Measurements from ENCODE around the gene PEX1. TPM values are rescaled to one million over a fixed set of nuclear protein-coding genes. Genes with fewer than 3 reads are reported as not detected.

The PEX1 gene
- total and polyA plus RNA-seq, 2 of the 4 experiments (the other 2 are of a cell fraction) = 8.1 to 12.7 TPM

DNA sequence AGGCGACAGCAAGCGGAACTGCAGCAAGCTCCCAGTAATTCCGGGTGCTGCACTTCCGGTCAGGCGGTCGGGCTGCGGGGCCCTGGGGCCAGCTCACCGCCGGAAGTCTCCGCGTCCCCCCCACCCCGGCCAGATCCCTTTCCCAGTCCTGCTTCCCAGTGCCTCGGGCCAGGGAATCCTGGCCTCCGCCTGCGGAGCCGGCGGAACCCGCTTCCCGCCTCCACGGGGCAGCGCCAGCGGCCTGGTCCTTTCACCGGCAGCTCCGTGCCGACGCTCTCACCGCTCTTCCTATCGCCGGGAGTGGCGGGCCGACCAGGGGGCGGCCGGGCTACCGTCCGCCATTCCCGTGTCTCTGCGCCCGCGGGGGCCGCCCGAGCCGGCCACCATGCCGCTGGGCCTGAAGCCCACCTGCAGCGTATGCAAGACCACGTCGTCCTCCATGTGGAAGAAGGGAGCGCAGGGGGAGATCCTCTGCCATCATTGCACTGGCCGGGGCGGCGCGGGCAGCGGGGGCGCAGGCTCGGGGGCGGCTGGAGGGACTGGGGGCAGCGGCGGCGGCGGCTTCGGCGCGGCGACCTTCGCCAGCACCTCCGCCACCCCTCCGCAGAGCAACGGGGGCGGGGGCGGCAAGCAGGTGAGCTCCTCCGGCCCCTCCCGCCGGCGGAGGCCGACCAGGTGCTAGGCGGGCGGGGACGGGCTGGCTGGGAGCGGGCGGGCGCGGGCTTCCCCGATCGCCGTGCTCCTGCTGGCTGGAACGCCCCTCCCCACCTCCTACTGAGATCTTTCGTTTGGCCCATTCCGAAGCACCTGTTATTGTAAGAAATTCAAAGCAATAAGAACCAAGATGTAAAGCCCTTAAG, 80.7 kb downstream of the PEX1 start, which contains the start of gene GATAD1:
Gene GATAD1 (plus strand): TSS at position 138 of the 860 bp plus-strand sequence. CDS start 248 bp downstream, at position 386.
- Histone ChIP-seq H3K36me3 (ENCODE audit: control insufficient read depth, insufficient read depth, low read length) (peaks cover 10% of the 10 kb centered on the region), H3K4ac (ENCODE audit: low read depth, low read length) (peak within 1 kb of the TSS; percentile 82), H3K9ac (ENCODE audit: low read depth, low read length) (peak within 1 kb of the TSS; percentile 91), H3K79me1 (ENCODE audit: low read depth in 1 of 2, low read length in 2 of 2) (peaks cover 19 to 34% of the 10 kb centered on the region in 2 experiments; a peak in 3 of 4 replicates), H2BK120ac (ENCODE audit: low read depth, low read length) (no peak within 1 kb of the TSS), H3K4me3 (ENCODE audit: insufficient read depth, low read depth, low read length) (peak within 1 kb of the TSS; percentile 94), H3K56ac (ENCODE audit: extremely low read depth, insufficient read depth, low read length) (peak within 1 kb of the TSS; percentile 65), H2BK5ac (ENCODE audit: low read depth, low read length, poor library complexity, severe bottlenecking) (peak within 1 kb of the TSS; percentile 89), H2BK20ac (ENCODE audit: low read depth, low read length) (no peak within 1 kb of the TSS), H2AFZ (replicated peaks; ENCODE audit: low read length, poor library complexity) (peak within 1 kb of the TSS; percentile 97), H2AK9ac (replicated peaks; ENCODE audit: low read depth, low read length, poor library complexity) (peak within 1 kb of the TSS; percentile 91), H4K20me1 (ENCODE audit: insufficient read depth, low read length) (no peaks in the 10 kb centered on the region), H2BK15ac (ENCODE audit: low read depth, low read length) (no peak within 1 kb of the TSS), H3K4me1 (ENCODE audit: control insufficient read depth, insufficient read depth, low read length) (0 out of 2 replicates have a peak, but pooled peaks cover 2% of the 10 kb centered on the region), H3K27me3 (ENCODE audit: control insufficient read depth, insufficient read depth, low read length) (no peaks in the 10 kb centered on the region), H3K18ac (ENCODE audit: low read depth, low read length) (peak within 1 kb of the TSS; percentile 71; the same call in 1 of the 2 replicates), H3K23ac (ENCODE audit: low read depth, low read length) (peak within 1 kb of the TSS; percentile 56; the same call in 1 of the 2 replicates), H4K8ac (ENCODE audit: low read depth in 2 of 2, low read length in 2 of 2) (peak within 1 kb of the TSS; percentile 41 to 68; a peak in 3 of 4 replicates), H4K91ac (ENCODE audit: insufficient read depth, low read depth, low read length) (peak within 1 kb of the TSS; percentile 66), H3K4me2 (ENCODE audit: low read depth, low read length) (peak within 1 kb of the TSS; percentile 86), H2AK5ac (ENCODE audit: low read depth, low read length) (no peak within 1 kb of the TSS), H4K5ac (ENCODE audit: low read depth, low read length) (peak within 1 kb of the TSS; percentile 85), H3K9me3 (ENCODE audit: control insufficient read depth, insufficient read depth, low read length) (no peaks in the 10 kb centered on the region), H3K14ac (replicated peaks; ENCODE audit: low read depth, low read length) (peak within 1 kb of the TSS; percentile 89), H3K9me1 (ENCODE audit: insufficient read depth, low read length) (no peaks in the 10 kb centered on the region), H3K27ac (ENCODE audit: insufficient read depth, low read length) (peak within 1 kb of the TSS; percentile 89)
- ATAC-seq (ENCODE audit: low read depth) (peak; percentile 97), DNase-seq (peak; percentile 91)
- BruUV-seq (replicated peaks) = TSS peak; percentile 62
- in situ Hi-C loops (cut with MboI; ENCODE audit: low sequenced_read_pairs) = no loop called here
- dilution Hi-C loops (cut with HindIII; ENCODE audit: low sequenced_read_pairs, unreplicated experiment) = no loop called here
- ChIA-PET POLR2A (ENCODE audit: unreplicated experiment) (interaction anchor here (0.8 kb wide), 1 partner anchor 1065 kb away, joined by 3 read pairs; no protein-coding TSS in a partner anchor), CTCF (interaction anchor here (0.7 to 2.4 kb wide), 11 partner anchors 10 to 1358 kb away, joined by 3 to 19 read pairs (median 4); partner anchors contain the start of gene MTERF1)
- intact Hi-C loops (cut with micrococcal nuclease) = loop anchor here (1.0 to 5.0 kb wide), 10 partner anchors 23 to 1360 kb away; partner anchors contain the start of genes AKAP9, FZD1, LRRD1 and MTERF1
- WGBS, 2 experiments (ENCODE audit: extremely low coverage in 2 of 2, insufficient read length in 1 of 2) = 0% methylated on average over 32 of the region's 87 CpGs; no CpG with 5 or more reads in 1 of the 2 experiments
- TF ChIP-seq, protein P1, sequence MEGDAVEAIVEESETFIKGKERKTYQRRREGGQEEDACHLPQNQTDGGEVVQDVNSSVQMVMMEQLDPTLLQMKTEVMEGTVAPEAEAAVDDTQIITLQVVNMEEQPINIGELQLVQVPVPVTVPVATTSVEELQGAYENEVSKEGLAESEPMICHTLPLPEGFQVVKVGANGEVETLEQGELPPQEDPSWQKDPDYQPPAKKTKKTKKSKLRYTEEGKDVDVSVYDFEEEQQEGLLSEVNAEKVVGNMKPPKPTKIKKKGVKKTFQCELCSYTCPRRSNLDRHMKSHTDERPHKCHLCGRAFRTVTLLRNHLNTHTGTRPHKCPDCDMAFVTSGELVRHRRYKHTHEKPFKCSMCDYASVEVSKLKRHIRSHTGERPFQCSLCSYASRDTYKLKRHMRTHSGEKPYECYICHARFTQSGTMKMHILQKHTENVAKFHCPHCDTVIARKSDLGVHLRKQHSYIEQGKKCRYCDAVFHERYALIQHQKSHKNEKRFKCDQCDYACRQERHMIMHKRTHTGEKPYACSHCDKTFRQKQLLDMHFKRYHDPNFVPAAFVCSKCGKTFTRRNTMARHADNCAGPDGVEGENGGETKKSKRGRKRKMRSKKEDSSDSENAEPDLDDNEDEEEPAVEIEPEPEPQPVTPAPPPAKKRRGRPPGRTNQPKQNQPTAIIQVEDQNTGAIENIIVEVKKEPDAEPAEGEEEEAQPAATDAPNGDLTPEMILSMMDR (conservative IDR thresholded peaks at IDR 0.05; ENCODE audit: low read depth, low read length) = peak; percentile 97
- TF ChIP-seq, protein P2, sequence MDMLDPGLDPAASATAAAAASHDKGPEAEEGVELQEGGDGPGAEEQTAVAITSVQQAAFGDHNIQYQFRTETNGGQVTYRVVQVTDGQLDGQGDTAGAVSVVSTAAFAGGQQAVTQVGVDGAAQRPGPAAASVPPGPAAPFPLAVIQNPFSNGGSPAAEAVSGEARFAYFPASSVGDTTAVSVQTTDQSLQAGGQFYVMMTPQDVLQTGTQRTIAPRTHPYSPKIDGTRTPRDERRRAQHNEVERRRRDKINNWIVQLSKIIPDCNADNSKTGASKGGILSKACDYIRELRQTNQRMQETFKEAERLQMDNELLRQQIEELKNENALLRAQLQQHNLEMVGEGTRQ (IDR thresholded peaks at IDR 0.05; ENCODE audit: low read depth, low read length) = peak; percentile 81
- peak; percentile 79; the same call in 1 of the 2 replicates for TF ChIP-seq MAZ (IDR thresholded peaks at IDR 0.05; ENCODE audit: borderline replicate concordance, low read depth, low read length)
- no peak for TF ChIP-seq RAD21 (IDR thresholded peaks at IDR 0.05; ENCODE audit: low read length)
- no peak for TF ChIP-seq CEBPB (IDR thresholded peaks at IDR 0.05; ENCODE audit: low read depth, low read length)
- TF ChIP-seq MXI1 (IDR thresholded peaks at IDR 0.05; ENCODE audit: borderline replicate concordance, low read depth, low read length) = no peak; the same call in 1 of the 2 replicates
- TF ChIP-seq CHD1 (IDR thresholded peaks at IDR 0.05; ENCODE audit: low read depth, low read length) = no peak; the same call in 1 of the 2 replicates
- peak; percentile 81 for TF ChIP-seq POLR2A (IDR thresholded peaks at IDR 0.05; ENCODE audit: low read depth, low read length)
- TF ChIP-seq NFE2L2 (IDR thresholded peaks at IDR 0.05; ENCODE audit: low read depth, low read length) = no peak
- TF ChIP-seq, protein P3, sequence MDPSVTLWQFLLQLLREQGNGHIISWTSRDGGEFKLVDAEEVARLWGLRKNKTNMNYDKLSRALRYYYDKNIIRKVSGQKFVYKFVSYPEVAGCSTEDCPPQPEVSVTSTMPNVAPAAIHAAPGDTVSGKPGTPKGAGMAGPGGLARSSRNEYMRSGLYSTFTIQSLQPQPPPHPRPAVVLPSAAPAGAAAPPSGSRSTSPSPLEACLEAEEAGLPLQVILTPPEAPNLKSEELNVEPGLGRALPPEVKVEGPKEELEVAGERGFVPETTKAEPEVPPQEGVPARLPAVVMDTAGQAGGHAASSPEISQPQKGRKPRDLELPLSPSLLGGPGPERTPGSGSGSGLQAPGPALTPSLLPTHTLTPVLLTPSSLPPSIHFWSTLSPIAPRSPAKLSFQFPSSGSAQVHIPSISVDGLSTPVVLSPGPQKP (IDR thresholded peaks at IDR 0.05; ENCODE audit: borderline replicate concordance, low read depth, low read length) = 0 out of 2 replicates have a peak, but pooled peaks have one; percentile 75
- TF ChIP-seq RCOR1 (IDR thresholded peaks at IDR 0.05; ENCODE audit: insufficient replicate concordance, low read length) = no peak
- TF ChIP-seq RFX5 (IDR thresholded peaks at IDR 0.05; ENCODE audit: low read depth, low read length) = no peak

Measured in IMR-90 (cell line).